OCI-LY3 (cell line): Measurements from ENCODE around the gene CHAC1.

Experiments
- CTCF ChIP-seq: fragments of 200-600, 300-600 bp; sonication (generic); IDR thresholded peaks from 2 replicates; pipeline ENCODE4 v1.5.1; 2014; ENCODE audit warnings: antibody characterized with exemption, low read length, low read depth
- EZH2phosphoT487 ChIP-seq: fragments of 200-600 bp; shearing (Covaris generic); IDR thresholded peaks from 2 replicates; pipeline ENCODE4 v1.6.1; 2018; ENCODE audit warnings: antibody characterized with exemption, mixed run types, low read depth

- TF ChIP-seq CTCF (no peak), EZH2phosphoT487 (no peak)
Measured at GRCh38 chr15:40941068-40941527, 12.2 kb upstream of the CHAC1 start.
